ENCODE measurements around the gene RAPGEF6.

DNA sequence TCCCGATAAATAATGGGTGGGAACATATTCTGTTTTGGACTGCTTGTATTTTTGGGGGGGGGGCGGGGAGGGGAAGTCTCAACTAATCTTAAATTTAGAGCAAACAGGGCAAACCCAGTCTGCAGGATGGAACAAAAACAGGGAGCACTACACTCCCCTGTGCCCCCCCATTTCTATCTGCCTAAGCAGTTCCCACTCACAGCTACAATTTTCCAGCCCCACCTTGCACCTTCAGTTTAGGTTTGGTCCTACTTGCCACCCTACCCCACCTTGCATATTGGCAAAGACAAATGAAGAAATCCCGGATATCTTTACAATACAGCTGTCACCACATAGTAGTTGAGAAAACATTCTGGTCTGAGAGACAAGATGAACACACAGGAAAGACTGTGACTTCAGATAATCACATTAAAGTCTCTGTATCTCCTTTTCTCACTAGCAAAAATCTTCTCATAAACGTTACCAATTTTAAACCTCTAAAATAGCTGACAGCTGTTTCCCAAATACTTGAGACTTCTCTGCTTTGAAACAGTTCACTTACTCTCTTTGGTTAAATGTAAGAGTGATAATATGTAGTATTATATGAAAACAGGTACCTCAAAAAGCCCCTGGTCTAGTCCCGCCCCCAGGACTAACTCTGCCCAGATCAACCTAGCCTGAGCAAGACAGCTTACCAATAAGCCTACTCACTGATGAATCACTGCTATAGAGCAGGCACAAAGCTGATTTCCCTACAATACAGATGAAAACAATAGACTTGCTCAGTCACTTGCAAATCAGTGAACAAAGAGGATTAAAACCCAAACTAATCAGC, 5.2 kb upstream of the RAPGEF6 start:
- TF ChIP-seq, protein P1, sequence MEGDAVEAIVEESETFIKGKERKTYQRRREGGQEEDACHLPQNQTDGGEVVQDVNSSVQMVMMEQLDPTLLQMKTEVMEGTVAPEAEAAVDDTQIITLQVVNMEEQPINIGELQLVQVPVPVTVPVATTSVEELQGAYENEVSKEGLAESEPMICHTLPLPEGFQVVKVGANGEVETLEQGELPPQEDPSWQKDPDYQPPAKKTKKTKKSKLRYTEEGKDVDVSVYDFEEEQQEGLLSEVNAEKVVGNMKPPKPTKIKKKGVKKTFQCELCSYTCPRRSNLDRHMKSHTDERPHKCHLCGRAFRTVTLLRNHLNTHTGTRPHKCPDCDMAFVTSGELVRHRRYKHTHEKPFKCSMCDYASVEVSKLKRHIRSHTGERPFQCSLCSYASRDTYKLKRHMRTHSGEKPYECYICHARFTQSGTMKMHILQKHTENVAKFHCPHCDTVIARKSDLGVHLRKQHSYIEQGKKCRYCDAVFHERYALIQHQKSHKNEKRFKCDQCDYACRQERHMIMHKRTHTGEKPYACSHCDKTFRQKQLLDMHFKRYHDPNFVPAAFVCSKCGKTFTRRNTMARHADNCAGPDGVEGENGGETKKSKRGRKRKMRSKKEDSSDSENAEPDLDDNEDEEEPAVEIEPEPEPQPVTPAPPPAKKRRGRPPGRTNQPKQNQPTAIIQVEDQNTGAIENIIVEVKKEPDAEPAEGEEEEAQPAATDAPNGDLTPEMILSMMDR (IDR thresholded peaks at IDR 0.05; ENCODE audit: poor library complexity, severe bottlenecking), result no peak
- TF ChIP-seq SMC3 (conservative IDR thresholded peaks at IDR 0.05; ENCODE audit: poor library complexity) (no peak), RAD21 (conservative IDR thresholded peaks at IDR 0.05) (no peak), EP300 (conservative IDR thresholded peaks at IDR 0.05; ENCODE audit: poor library complexity, severe bottlenecking) (no peak), POLR2AphosphoS5 (IDR thresholded peaks at IDR 0.05) (no peak), TAF1 (IDR thresholded peaks at IDR 0.05; ENCODE audit: low read depth) (no peak)
- TF ChIP-seq, protein P2, sequence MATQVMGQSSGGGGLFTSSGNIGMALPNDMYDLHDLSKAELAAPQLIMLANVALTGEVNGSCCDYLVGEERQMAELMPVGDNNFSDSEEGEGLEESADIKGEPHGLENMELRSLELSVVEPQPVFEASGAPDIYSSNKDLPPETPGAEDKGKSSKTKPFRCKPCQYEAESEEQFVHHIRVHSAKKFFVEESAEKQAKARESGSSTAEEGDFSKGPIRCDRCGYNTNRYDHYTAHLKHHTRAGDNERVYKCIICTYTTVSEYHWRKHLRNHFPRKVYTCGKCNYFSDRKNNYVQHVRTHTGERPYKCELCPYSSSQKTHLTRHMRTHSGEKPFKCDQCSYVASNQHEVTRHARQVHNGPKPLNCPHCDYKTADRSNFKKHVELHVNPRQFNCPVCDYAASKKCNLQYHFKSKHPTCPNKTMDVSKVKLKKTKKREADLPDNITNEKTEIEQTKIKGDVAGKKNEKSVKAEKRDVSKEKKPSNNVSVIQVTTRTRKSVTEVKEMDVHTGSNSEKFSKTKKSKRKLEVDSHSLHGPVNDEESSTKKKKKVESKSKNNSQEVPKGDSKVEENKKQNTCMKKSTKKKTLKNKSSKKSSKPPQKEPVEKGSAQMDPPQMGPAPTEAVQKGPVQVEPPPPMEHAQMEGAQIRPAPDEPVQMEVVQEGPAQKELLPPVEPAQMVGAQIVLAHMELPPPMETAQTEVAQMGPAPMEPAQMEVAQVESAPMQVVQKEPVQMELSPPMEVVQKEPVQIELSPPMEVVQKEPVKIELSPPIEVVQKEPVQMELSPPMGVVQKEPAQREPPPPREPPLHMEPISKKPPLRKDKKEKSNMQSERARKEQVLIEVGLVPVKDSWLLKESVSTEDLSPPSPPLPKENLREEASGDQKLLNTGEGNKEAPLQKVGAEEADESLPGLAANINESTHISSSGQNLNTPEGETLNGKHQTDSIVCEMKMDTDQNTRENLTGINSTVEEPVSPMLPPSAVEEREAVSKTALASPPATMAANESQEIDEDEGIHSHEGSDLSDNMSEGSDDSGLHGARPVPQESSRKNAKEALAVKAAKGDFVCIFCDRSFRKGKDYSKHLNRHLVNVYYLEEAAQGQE (IDR thresholded peaks at IDR 0.05; ENCODE audit: borderline replicate concordance), result no peak

Data from neural cell (in vitro differentiated cells).